Left renal pelvis (tissue), 4 donors: ENCODE results near the gene TFF3. TPM values are rescaled to one million over a fixed set of nuclear protein-coding genes. Genes with fewer than 3 reads are reported as not detected.

ENCODE experiments used
- DNase-seq, 4 donors: peaks; one replicate each; pipeline ENCODE4 v3.0.0-alpha.2; 2013; ENCODE audit warnings: low read depth in 4 of 4, low spot score in 3 of 4
- polyA plus RNA-seq, 4 donors: library from polyadenylated mRNA; unstranded; fragments of 120-200 nt; gene quantifications; one replicate each; pipeline ENCODE4 v1.2.1, GENCODE V29; 2013; ENCODE audit not compliant: insufficient read length in 4 of 4

Gene TFF3
- polyA plus RNA-seq, 4 donors = 2.5 to 5.9 (median 2.8) TPM

DNA sequence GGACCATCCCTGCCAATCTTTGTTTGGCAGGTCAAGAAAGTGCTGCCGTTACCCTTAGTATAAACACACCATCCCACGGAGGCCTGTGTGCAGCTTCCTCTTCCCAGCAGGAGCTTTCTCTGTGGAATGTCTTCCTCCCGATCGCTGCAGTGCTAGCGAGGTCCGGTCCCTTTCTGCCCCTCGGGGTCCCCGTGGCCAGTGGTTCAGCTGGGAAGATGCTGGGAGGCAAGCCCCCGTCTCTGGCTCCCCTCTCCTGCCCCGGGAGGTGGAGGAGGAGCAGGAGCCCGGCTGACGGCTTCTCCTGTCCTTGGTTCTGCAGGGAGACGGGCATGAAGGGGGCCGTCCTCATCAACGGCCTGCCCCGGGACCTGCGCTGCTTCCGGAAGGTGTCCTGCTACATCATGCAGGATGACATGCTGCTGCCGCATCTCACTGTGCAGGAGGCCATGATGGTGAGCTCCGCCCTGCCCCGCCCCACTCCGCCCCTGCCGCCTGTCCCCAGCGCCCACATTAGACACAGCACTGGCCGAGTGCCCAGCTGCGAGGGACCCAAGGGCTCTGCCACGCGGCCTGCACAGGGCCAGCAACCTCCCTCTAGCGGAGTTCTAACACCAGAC is 42.1 kb downstream of the TFF3 start:
- DNase-seq = no peak

DNA sequence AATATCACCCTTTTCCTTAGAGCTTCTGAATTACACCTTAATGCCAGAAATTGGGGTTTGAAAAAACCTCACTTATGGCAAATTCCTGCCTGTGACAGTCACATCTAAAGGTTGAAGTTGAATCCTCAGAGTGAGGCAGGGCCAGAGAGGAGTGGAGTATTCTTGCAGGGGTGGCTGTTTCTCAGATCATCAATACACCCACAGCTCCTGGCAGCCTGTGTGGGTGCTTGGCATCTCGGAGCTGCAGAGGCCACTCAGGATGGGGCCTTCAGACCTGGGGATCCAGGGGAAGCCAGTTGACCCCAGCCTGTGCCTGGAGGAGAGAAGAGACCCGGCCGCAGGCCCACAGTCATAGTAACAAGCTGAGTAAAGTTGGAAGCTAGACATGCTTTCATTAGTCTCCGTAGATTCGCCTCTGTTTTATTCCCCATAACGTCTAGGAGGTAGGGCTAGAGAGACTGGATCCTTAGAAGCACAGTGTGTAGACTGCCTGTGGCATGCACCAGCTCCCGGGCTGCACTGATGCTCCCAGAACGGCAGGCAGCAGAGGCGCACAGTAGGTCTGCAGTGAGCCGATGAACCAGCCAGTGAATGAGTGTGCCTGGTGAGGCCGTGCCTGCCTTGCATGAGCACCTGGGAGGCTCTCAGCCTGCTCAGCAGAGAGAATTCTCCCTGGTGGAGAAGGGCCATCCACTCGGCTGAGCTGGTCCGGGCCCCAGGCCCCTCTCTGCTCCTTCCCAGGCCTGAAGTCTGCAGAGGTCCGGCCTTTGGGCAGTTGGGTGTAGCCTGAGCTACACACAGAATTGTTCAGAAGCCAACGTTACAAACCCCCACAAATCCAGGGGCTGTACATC is 42.9 kb downstream of the TFF3 start:
- DNase-seq = no peak

DNA sequence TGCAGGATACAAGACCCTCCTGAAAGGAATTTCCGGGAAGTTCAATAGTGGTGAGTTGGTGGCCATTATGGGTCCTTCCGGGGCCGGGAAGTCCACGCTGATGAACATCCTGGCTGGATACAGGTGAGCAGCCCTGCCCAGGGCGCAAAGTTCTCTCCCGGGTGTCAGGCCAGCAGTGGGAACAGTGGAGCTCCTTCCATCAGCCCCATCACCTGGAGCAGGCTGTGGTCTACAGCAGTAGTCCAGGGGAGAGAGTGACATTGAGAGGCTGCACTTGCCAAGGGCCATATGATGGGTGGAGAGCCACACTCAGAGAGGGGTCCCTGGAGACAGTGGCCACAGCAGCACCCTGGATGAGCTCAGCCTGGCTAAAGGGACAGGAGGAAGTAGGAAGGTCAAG is 44.1 kb downstream of the TFF3 start:
- DNase-seq = no peak

DNA sequence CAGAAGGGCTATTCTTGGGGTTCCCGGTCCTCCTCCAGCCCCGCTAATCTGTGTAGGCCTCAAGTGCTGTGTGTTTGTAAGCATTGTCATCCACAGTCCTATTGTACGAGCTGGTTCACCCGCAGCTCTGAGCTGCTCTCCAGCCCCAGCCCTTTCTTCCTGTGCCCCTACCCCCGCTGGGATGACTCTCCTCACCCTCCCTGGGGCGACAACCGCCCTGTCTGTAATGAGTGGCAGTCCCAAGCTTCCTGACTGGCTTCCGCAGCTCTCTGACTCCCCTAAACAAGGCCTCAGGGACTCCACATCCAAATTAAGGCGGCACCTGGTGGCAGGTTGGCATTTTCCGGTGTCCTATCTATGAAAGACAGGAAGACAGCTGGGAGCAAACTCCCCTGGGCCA is 45.8 kb downstream of the TFF3 start:
- no peak for DNase-seq

DNA sequence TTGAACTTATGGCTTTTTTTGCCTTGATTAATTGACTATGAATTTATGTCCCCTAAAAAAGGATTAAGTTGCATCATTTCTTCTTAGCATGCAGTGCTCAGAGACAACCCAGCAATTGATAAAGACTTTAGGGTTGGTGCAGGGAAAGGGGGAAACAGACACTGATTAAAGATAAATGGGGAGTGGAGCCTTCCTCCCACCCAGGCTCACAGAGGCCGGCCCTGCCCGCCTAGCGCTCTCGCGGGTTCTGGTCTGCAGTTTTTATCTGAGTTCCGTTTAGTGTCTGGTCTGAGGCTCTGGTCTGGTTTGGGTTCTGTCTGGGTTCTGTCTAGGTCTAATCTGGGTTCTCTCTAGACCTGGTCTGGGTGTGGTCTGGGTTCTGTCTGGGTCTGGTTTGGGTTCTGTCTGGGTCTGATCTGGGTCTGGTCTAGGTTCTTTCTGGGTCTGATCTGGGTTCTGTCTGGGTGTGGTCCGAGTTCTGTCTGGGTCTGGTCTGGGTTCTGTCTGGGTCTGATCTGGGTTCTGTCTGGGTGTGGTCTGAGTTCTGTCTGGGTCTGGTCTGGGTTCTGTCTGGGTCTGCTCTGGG is 48.1 kb downstream of the TFF3 start:
- no peak for DNase-seq

DNA sequence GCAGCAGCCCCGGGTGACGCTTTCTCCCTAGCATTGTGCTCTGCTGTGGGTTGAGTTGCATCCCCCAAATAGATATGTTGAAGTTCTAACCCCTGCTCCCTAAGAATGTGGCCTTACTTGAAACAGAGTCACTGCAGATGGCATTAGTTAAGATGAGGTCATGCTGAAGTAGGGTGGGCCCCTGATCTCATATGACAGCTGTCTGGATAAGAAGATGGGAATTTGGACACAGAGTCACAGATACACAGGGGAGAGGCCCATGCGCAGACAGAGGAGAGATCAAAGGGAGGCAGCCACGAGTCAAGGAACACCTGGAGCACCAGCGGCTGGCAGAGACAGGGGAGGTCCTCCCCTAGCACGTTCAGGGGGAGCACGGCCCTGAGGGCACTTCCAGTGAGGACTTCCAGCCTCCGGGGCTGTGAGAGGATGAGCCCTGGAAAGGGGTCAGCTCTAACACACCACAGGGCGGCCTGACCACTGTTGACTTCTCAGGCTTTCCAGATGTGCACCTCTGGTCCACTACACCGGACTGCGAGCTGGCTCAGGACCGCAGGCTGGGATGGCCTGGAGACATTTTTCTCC is 49.9 kb downstream of the TFF3 start:
- no peak for DNase-seq

DNA sequence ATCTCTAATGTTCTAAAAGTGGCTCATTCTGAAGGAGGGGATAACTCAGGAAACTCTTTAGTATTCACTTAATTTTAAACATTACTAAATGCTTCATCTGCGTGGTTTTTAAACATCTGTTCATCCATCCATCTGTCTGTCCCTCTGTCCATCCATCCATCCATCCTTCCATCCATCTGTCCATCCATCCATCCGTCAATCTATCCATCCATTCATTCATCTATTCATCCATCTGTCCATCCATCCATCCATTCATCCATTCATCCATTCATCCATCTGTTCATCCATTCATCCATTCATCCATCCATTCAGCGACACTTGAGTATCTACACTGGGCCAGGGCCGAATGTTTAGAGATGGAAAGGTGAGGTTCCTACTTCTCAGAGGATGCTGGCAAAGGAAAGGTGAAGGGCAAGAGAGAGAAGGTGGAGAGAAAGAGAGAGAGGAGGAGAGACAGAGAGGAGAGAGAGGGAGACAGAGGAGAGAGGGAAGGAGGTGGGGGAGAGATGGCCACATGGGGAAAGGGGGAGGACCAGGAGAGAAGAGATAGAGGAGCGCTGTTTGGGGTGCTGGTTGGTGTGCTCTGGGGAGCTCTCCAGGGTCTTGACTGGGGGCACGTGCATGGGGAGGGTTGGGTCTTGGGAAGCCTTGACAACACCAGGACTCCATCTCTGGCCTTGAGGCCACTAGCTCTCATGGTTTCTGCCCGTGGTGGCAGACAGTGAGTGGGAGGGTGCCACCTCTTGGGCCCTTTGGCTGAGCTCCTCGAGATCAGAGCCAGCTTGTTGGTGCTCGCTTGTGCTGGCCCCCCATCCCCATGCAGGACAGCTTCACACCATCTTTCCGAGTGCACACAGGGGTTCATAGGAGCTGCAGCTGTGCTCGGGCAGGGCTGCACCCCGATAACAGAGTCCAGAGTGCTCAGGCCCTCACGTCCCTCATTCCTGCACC is 50.7 kb downstream of the TFF3 start:
- DNase-seq = no peak

DNA sequence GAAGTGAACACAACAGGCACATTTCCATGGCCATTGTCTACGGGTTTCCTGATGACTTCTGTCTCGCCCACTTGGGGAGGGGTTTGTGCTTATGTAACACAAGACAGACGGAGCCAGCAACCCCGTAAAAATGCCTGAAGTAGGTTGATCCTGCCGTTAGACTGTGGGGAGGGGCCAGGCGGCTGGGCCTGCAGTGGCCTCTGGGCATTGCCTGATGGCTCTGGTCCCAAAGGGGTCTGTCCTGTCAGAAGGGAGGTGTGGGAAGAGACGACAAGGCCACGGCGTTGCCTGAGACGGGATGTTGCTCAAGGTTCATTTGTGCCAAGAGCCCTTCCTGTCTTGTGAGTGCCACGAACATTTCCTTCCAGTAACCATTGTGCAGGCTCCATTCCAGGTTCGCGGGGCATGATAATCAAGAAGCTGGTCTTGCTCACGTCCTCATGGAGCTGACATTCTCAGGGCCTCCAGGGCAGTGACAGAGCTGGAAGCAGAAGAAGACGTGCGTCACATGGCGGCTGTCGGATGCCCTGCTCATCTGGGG is 51.5 kb downstream of the TFF3 start:
- DNase-seq = no peak

DNA sequence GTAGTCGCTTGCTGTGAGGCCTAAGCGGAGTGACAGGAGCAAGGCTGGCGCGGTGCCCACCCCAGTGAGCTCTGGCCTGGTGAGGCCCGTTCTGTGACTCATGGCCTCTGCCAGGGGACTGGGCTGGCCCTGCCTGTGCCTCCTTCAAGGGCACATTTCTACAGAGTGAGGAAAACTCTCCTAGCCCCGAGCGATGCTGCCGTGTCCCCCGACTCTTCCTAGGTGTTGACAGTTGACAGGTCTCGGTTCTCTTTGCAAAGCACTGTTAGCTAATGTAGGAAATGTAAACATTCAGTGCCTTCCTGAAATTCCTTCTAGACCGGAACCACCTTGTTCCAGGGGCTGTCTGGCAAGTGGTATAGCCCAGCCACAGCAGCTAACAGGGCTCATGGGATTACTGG is 52.4 kb downstream of the TFF3 start:
- no peak for DNase-seq

DNA sequence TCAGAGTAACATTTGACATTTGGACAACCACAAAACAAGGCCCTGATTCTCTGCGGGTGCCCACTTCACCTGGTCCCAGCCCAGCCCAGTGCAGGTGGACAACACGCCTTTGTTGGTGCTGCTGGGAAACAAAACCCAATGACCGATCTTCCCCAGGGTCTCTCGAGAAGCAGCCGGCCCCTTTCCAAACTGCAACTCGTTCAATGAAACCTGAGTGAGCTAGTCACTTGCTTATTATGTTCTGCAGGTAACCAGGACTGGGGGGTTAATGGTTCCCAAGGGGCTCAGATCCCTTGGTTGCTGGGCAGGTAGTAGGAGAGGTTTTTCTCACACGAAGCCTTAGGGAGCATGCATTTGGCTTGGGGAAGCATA is 53.4 kb downstream of the TFF3 start:
- no peak for DNase-seq

Other genes starting within 250 kb of the TFF3 start
- under 1 TPM in 3 of 4 donors, not detected in 1; 0.06 to 0.09 (median 0.08) TPM for gene UMODL1, start 244.1 kb downstream of the TFF3 start, polyA plus RNA-seq
- 10 to 100 TPM in 1 of 4 donors, 1 to 10 TPM in 3; 6.0 to 10.2 (median 9.7) TPM for gene ABCG1, start 96.3 kb downstream of the TFF3 start, polyA plus RNA-seq
- under 1 TPM in 1 of 4 donors, not detected in 3; 0.26 TPM for gene TFF2, start 35.6 kb upstream of the TFF3 start, polyA plus RNA-seq
- under 1 TPM in 1 of 4 donors, not detected in 3; 0.78 TPM for gene TFF1, start 51.1 kb upstream of the TFF3 start, polyA plus RNA-seq
- gene TMPRSS3, start 80.6 kb upstream of the TFF3 start, polyA plus RNA-seq = 1 to 10 TPM in 3 of 4 donors, under 1 TPM in 1; 0.29 to 2.5 (median 2.0) TPM
- under 1 TPM in 2 of 4 donors, not detected in 2; 0.07 TPM for gene UBASH3A, start 88.5 kb upstream of the TFF3 start, polyA plus RNA-seq
- 10 to 100 TPM in 3 of 4 donors, under 1 TPM in 1; 0.63 to 16.5 (median 11.7) TPM for gene RSPH1, start 180.8 kb upstream of the TFF3 start, polyA plus RNA-seq
- 10 to 100 TPM in 1 of 4 donors, 1 to 10 TPM in 3; 2.9 to 10.6 (median 8.6) TPM for gene SLC37A1, start 198.4 kb upstream of the TFF3 start, polyA plus RNA-seq